GM12874 (cell line): ENCODE data around the gene HMGN1.

ENCODE experiments used
- CTCF ChIP-seq: IDR thresholded peaks from 2 replicates; pipeline ENCODE4 v1.5.1; 2011; ENCODE audit warnings: low read depth, mild to moderate bottlenecking, control low read depth, low read length, moderate library complexity; ENCODE audit not compliant: insufficient read depth

HMGN1 gene

GRCh38 chr21:39340687-39341086 is 8.2 kb downstream of the HMGN1 start:
- TF ChIP-seq CTCF: no peak

GRCh38 chr21:39339231-39339630 is 9.7 kb downstream of the HMGN1 start:
- no peak for TF ChIP-seq CTCF

- no peak for TF ChIP-seq CTCF
Observed at GRCh38 chr21:39336457-39337008, 12.4 kb downstream of the HMGN1 start.

GRCh38 chr21:39334611-39335010 is 14.3 kb downstream of the HMGN1 start:
- no peak for TF ChIP-seq CTCF

- no peak for TF ChIP-seq CTCF
Observed at GRCh38 chr21:39332175-39332574, 16.7 kb downstream of the HMGN1 start.

GRCh38 chr21:39330001-39330400 is 18.9 kb downstream of the HMGN1 start:
- TF ChIP-seq CTCF: no peak

GRCh38 chr21:39327727-39328126 is 21.2 kb downstream of the HMGN1 start:
- TF ChIP-seq CTCF: no peak
